ENCODE measurements around the gene ZNF319. TPM values are rescaled to one million over a fixed set of nuclear protein-coding genes. Genes with fewer than 3 reads are reported as not detected.

Gene ZNF319
- polyA plus RNA-seq, 1 donor from 2014 or later = 7.0 TPM

DNA sequence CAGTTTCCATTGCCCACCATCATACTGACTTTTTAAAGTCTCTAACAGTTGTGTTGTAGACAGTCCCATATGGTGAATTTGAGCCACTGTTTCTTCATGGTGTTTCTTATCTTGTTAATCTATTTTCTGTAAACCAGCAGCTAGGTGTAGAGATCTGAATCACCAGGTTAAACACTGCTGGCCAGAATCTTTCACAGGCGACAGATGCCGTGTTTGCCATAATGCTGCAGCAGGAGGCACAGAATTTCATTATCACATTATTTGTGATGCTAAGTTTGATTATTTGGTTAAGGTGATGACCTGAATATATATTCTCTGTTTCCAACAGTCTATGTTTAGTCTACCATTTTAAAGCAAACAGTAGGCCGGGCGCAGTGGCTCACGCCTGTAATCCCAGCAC lies 18.1 kb downstream of the ZNF319 start:
- Histone ChIP-seq H3K9me3 (ENCODE audit: low read length) (no peaks in the 10 kb centered on the region), H3K79me2 (replicated peaks; ENCODE audit: insufficient read depth, low read length) (no peaks in the 10 kb centered on the region), H3K9me2 (ENCODE audit: insufficient read depth, low read length) (no peaks in the 10 kb centered on the region), H2AFZ (ENCODE audit: low read depth, low read length) (no peak overlapping the region), H3F3A (ENCODE audit: insufficient read depth, low read length, poor library complexity, severe bottlenecking) (no peaks in the 10 kb centered on the region), H3K27ac (ENCODE audit: low read length) (no peak overlapping the region), H3K27me3 (ENCODE audit: insufficient read depth, low read depth, low read length) (peaks cover 30% of the 10 kb centered on the region), H3K36me3 (ENCODE audit: insufficient read depth, low read length) (no peaks in the 10 kb centered on the region), H4K20me1 (ENCODE audit: insufficient read depth) (no peaks in the 10 kb centered on the region), H3K4me2 (ENCODE audit: low read length) (no peak overlapping the region), H3K9ac (ENCODE audit: low read length) (no peak overlapping the region), H3K4me3 (ENCODE audit: low read length) (no peak overlapping the region)
- TF ChIP-seq TAF1 (IDR thresholded peaks at IDR 0.05; ENCODE audit: low read depth) = no peak
- TF ChIP-seq SMC3 (conservative IDR thresholded peaks at IDR 0.05; ENCODE audit: poor library complexity) = no peak
- no peak for TF ChIP-seq MXI1 (conservative IDR thresholded peaks at IDR 0.05; ENCODE audit: poor library complexity, severe bottlenecking)

DNA sequence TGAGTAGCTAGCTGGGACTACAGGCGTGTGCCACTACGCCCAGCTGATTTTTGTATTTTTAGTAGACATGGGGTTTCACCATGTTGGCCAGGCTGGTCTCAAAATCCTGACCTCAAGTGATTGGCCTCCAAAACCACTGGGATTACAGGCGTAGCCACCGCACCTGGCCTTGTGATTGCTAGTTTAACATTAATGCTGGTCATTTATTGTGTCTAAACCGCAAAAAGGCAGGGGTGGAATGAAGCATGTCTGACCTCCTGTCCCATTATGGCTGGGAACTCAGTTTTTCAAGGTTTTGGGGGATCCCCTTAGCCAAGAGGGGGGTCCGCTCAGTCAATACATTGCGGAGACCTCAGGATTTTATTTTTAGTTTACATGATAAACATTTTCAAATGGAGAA lies 18.8 kb downstream of the ZNF319 start:
- no peaks in the 10 kb centered on the region for H3K36me3 ChIP-seq (ENCODE audit: insufficient read depth, low read length)

More for the DNA sequence above, 18.8 kb downstream of the ZNF319 start:
- no peaks in the 10 kb centered on the region for H3F3A ChIP-seq (ENCODE audit: insufficient read depth, low read length, poor library complexity, severe bottlenecking)
- H3K27ac ChIP-seq (ENCODE audit: low read length) = no peak overlapping the region
- H3K9me2 ChIP-seq (ENCODE audit: insufficient read depth, low read length) = no peaks in the 10 kb centered on the region
- peaks cover 23% of the 10 kb centered on the region for H3K27me3 ChIP-seq (ENCODE audit: insufficient read depth, low read depth, low read length)
- no peak overlapping the region for H3K9ac ChIP-seq (ENCODE audit: low read length)
- no peak overlapping the region for H3K4me3 ChIP-seq (ENCODE audit: low read length)
- H2AFZ ChIP-seq (ENCODE audit: low read depth, low read length) = no peak overlapping the region
- no peak overlapping the region for H3K4me2 ChIP-seq (ENCODE audit: low read length)
- no peaks in the 10 kb centered on the region for H3K79me2 ChIP-seq (replicated peaks; ENCODE audit: insufficient read depth, low read length)
- TF ChIP-seq, protein P1, sequence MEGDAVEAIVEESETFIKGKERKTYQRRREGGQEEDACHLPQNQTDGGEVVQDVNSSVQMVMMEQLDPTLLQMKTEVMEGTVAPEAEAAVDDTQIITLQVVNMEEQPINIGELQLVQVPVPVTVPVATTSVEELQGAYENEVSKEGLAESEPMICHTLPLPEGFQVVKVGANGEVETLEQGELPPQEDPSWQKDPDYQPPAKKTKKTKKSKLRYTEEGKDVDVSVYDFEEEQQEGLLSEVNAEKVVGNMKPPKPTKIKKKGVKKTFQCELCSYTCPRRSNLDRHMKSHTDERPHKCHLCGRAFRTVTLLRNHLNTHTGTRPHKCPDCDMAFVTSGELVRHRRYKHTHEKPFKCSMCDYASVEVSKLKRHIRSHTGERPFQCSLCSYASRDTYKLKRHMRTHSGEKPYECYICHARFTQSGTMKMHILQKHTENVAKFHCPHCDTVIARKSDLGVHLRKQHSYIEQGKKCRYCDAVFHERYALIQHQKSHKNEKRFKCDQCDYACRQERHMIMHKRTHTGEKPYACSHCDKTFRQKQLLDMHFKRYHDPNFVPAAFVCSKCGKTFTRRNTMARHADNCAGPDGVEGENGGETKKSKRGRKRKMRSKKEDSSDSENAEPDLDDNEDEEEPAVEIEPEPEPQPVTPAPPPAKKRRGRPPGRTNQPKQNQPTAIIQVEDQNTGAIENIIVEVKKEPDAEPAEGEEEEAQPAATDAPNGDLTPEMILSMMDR (IDR thresholded peaks at IDR 0.05; ENCODE audit: poor library complexity, severe bottlenecking) = no peak
- TF ChIP-seq POLR2AphosphoS5 (IDR thresholded peaks at IDR 0.05) (no peak), SMC3 (conservative IDR thresholded peaks at IDR 0.05; ENCODE audit: poor library complexity) (no peak), TAF1 (IDR thresholded peaks at IDR 0.05; ENCODE audit: low read depth) (no peak), RAD21 (conservative IDR thresholded peaks at IDR 0.05) (no peak), EZH2 (IDR thresholded peaks at IDR 0.05; ENCODE audit: borderline replicate concordance, insufficient read depth, low read length, poor library complexity, severe bottlenecking) (no peak), EP300 (conservative IDR thresholded peaks at IDR 0.05; ENCODE audit: poor library complexity, severe bottlenecking) (no peak)
- TF ChIP-seq, protein P2, sequence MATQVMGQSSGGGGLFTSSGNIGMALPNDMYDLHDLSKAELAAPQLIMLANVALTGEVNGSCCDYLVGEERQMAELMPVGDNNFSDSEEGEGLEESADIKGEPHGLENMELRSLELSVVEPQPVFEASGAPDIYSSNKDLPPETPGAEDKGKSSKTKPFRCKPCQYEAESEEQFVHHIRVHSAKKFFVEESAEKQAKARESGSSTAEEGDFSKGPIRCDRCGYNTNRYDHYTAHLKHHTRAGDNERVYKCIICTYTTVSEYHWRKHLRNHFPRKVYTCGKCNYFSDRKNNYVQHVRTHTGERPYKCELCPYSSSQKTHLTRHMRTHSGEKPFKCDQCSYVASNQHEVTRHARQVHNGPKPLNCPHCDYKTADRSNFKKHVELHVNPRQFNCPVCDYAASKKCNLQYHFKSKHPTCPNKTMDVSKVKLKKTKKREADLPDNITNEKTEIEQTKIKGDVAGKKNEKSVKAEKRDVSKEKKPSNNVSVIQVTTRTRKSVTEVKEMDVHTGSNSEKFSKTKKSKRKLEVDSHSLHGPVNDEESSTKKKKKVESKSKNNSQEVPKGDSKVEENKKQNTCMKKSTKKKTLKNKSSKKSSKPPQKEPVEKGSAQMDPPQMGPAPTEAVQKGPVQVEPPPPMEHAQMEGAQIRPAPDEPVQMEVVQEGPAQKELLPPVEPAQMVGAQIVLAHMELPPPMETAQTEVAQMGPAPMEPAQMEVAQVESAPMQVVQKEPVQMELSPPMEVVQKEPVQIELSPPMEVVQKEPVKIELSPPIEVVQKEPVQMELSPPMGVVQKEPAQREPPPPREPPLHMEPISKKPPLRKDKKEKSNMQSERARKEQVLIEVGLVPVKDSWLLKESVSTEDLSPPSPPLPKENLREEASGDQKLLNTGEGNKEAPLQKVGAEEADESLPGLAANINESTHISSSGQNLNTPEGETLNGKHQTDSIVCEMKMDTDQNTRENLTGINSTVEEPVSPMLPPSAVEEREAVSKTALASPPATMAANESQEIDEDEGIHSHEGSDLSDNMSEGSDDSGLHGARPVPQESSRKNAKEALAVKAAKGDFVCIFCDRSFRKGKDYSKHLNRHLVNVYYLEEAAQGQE (IDR thresholded peaks at IDR 0.05; ENCODE audit: borderline replicate concordance) = no peak
- H3K9me3 ChIP-seq (ENCODE audit: low read length) = no peaks in the 10 kb centered on the region
- H4K20me1 ChIP-seq (ENCODE audit: insufficient read depth) = no peaks in the 10 kb centered on the region

Data from neural cell (in vitro differentiated cells).